ENCODE measurements around the gene SLC19A2.

DNA sequence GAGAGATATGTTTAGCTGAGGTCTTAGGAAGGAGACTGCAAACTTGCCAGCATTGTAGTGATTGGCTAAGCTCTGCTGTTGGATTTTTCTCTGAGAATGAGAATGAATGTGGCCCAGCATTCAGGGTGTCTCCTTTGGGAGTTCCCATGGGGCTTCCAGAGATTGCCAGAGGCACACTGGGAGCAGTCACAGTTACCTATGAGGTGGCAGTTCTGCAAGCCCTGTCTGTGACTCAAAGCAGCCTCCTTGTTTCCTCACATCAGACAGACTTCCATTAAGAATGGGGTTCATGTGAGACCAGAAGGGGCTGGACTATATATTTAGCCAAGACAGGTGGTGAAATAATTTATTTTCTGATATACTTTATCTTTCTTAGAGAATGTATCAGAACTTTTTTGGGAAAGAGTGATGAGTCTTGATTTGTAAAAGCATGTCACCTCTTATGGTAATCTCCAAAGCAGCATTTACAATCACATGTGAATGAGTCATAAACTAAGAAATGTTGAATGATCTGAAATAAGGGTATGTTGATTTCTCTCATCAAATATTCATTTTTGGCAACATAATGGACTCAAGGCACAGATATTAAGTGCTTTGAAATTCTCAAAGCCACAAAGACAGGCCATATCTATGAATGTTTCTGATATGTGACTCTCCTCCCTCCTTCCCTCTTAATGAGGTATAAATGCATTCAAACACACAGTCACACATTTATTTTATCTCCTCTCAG, 9.5 kb upstream of the SLC19A2 start:
- TF ChIP-seq, protein P1, sequence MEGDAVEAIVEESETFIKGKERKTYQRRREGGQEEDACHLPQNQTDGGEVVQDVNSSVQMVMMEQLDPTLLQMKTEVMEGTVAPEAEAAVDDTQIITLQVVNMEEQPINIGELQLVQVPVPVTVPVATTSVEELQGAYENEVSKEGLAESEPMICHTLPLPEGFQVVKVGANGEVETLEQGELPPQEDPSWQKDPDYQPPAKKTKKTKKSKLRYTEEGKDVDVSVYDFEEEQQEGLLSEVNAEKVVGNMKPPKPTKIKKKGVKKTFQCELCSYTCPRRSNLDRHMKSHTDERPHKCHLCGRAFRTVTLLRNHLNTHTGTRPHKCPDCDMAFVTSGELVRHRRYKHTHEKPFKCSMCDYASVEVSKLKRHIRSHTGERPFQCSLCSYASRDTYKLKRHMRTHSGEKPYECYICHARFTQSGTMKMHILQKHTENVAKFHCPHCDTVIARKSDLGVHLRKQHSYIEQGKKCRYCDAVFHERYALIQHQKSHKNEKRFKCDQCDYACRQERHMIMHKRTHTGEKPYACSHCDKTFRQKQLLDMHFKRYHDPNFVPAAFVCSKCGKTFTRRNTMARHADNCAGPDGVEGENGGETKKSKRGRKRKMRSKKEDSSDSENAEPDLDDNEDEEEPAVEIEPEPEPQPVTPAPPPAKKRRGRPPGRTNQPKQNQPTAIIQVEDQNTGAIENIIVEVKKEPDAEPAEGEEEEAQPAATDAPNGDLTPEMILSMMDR (conservative IDR thresholded peaks at IDR 0.05; ENCODE audit: low read depth, low read length): no peak
- TF ChIP-seq EZH2 (IDR thresholded peaks at IDR 0.05; ENCODE audit: borderline replicate concordance, low read depth, low read length, poor library complexity, severe bottlenecking): no peak

Data from A673 (cell line).